IMR-90 (cell line): ENCODE data around the gene RAD51AP2. TPM values are rescaled to one million over a fixed set of nuclear protein-coding genes. Genes with fewer than 3 reads are reported as not detected.

Experiments
- ATAC-seq: fragments of 200-7000 bp; cut with Tn5 transposase; 2 replicates; pipeline ENCODE4 v1.9.1; 2020; ENCODE audit warnings: low read depth, mild to moderate bottlenecking, moderate library complexity
- BruUV-seq: library from RNA; stranded (reverse); fragments of 400-500 nt; replicated peaks from 2 replicates; lab custom pipeline; 2021; lab: Mats Ljungman, UMichigan
- CTCF ChIA-PET: fragments of 300-600 bp; formaldehyde crosslinking; extraction: SDS; loops from one replicate; lab custom pipeline; 2021; ENCODE audit warnings: antibody characterized with exemption; lab: Yijun Ruan, JAX
- POLR2A ChIA-PET: fragments of 300-600 bp; sonication (Branson Sonifier 250); formaldehyde crosslinking; loops from one replicate; lab custom pipeline; 2022; ENCODE audit warnings: antibody characterized with exemption; ENCODE audit not compliant: unreplicated experiment; lab: Charles Lee
- DNase-seq: peaks from one replicate; pipeline ENCODE4 v3.0.0; 2013
- H2AFZ ChIP-seq: replicated peaks from 2 replicates; pipeline ENCODE3; 2013; ENCODE audit warnings: low read length, mild to moderate bottlenecking; ENCODE audit not compliant: poor library complexity
- H2AK5ac ChIP-seq: 2 replicates; pipeline ENCODE4 v1.6.1; 2013; ENCODE audit warnings: low read depth, low read length, inconsistent platforms
- H2AK9ac ChIP-seq: replicated peaks from 2 replicates; pipeline ENCODE3; 2013; ENCODE audit warnings: mild to moderate bottlenecking, low read depth, low read length, moderate library complexity; ENCODE audit not compliant: poor library complexity
- H2BK120ac ChIP-seq: 2 replicates; pipeline ENCODE4 v1.6.1; 2013; ENCODE audit warnings: low read depth, low read length, inconsistent platforms
- H2BK15ac ChIP-seq: 3 replicates; pipeline ENCODE4 v1.6.1; 2013; ENCODE audit warnings: low read depth, low read length, inconsistent platforms
- H2BK20ac ChIP-seq: 2 replicates; pipeline ENCODE4 v1.6.1; 2013; ENCODE audit warnings: low read depth, mild to moderate bottlenecking, inconsistent platforms, low read length, moderate library complexity
- H2BK5ac ChIP-seq: 2 replicates; pipeline ENCODE4 v1.6.1; 2013; ENCODE audit warnings: mild to moderate bottlenecking, low read depth, low read length, inconsistent platforms; ENCODE audit not compliant: poor library complexity, severe bottlenecking
- H3K14ac ChIP-seq: replicated peaks from 2 replicates; pipeline ENCODE4 v1.6.1; 2013; ENCODE audit warnings: low read depth, low read length, inconsistent platforms
- H3K18ac ChIP-seq: 2 replicates; pipeline ENCODE4 v1.6.1; 2013; ENCODE audit warnings: low read depth, low read length, control low read depth
- H3K23ac ChIP-seq: 2 replicates; pipeline ENCODE4 v1.6.1; 2013; ENCODE audit warnings: low read depth, low read length, inconsistent platforms
- H3K27ac ChIP-seq: 2 replicates; pipeline ENCODE4 v1.5.1; 2013; ENCODE audit warnings: mild to moderate bottlenecking, control low read depth, low read length; ENCODE audit not compliant: insufficient read depth
- H3K27me3 ChIP-seq: 2 replicates; pipeline ENCODE4 v1.6.1; 2013; ENCODE audit warnings: low read length; ENCODE audit not compliant: control insufficient read depth, insufficient read depth
- H3K36me3 ChIP-seq: 2 replicates; pipeline ENCODE4 v1.6.1; 2013; ENCODE audit warnings: low read length, mixed read lengths; ENCODE audit not compliant: control insufficient read depth, insufficient read depth
- H3K4ac ChIP-seq: 2 replicates; pipeline ENCODE4 v1.6.1; 2013; ENCODE audit warnings: low read depth, low read length, inconsistent platforms
- H3K4me1 ChIP-seq: 2 replicates; pipeline ENCODE4 v1.6.1; 2013; ENCODE audit warnings: low read length, mixed read lengths; ENCODE audit not compliant: control insufficient read depth, insufficient read depth
- H3K4me2 ChIP-seq: 2 replicates; pipeline ENCODE4 v1.6.1; 2013; ENCODE audit warnings: low read depth, mild to moderate bottlenecking, control low read depth, low read length, moderate library complexity
- H3K4me3 ChIP-seq: 2 replicates; pipeline ENCODE4 v1.5.1; 2013; ENCODE audit warnings: low read depth, mild to moderate bottlenecking, control low read depth, low read length, moderate library complexity; ENCODE audit not compliant: insufficient read depth
- H3K56ac ChIP-seq: 2 replicates; pipeline ENCODE4 v1.6.1; 2013; ENCODE audit warnings: low read length, inconsistent platforms; ENCODE audit not compliant: insufficient read depth; ENCODE audit errors: extremely low read depth
- H3K79me1 ChIP-seq, 2 experiments: 2 replicates each; pipeline ENCODE4 v1.6.1; 2013; ENCODE audit warnings: low read length in 2 of 2, inconsistent platforms in 1 of 2, low read depth in 1 of 2
- H3K9ac ChIP-seq: 2 replicates; pipeline ENCODE4 v1.6.1; 2013; ENCODE audit warnings: low read depth, low read length, control low read depth
- H3K9me1 ChIP-seq: 2 replicates; pipeline ENCODE4 v1.6.1; 2013; ENCODE audit warnings: low read length, inconsistent platforms; ENCODE audit not compliant: insufficient read depth
- H3K9me3 ChIP-seq: 2 replicates; pipeline ENCODE4 v1.6.1; 2013; ENCODE audit warnings: low read length; ENCODE audit not compliant: control insufficient read depth, insufficient read depth
- H4K20me1 ChIP-seq: 2 replicates; pipeline ENCODE4 v1.6.1; 2013; ENCODE audit warnings: low read length, inconsistent platforms; ENCODE audit not compliant: insufficient read depth
- H4K5ac ChIP-seq: 2 replicates; pipeline ENCODE4 v1.6.1; 2013; ENCODE audit warnings: mild to moderate bottlenecking, low read depth, low read length, control low read depth
- H4K8ac ChIP-seq, 2 experiments: 2 replicates each; pipeline ENCODE4 v1.6.1; 2013; ENCODE audit warnings: low read depth in 2 of 2, low read length in 2 of 2, control low read depth in 1 of 2, inconsistent platforms in 1 of 2
- H4K91ac ChIP-seq: 2 replicates; pipeline ENCODE4 v1.6.1; 2013; ENCODE audit warnings: low read depth, low read length, inconsistent platforms; ENCODE audit not compliant: insufficient read depth
- BHLHE40 ChIP-seq: fragments of 150-350 bp; IDR thresholded peaks from 2 replicates; pipeline ENCODE4 v1.6.1; 2016; ENCODE audit warnings: mild to moderate bottlenecking, low read depth, low read length
- CEBPB ChIP-seq: IDR thresholded peaks from 2 replicates; pipeline ENCODE4 v1.6.1; 2012; ENCODE audit warnings: low read depth, low read length, improper control_type of control experiment
- CHD1 ChIP-seq: IDR thresholded peaks from 2 replicates; pipeline ENCODE4 v1.6.1; 2012; ENCODE audit warnings: low read depth, low read length, improper control_type of control experiment
- CTCF ChIP-seq: conservative IDR thresholded peaks from 2 replicates; pipeline ENCODE4 v1.5.1; 2012; ENCODE audit warnings: mild to moderate bottlenecking, low read depth, low read length, improper control_type of control experiment
- FOS ChIP-seq: fragments of 150-350 bp; IDR thresholded peaks from 2 replicates; pipeline ENCODE4 v1.6.1; 2016; ENCODE audit warnings: low read depth, low read length
- MAFK ChIP-seq: IDR thresholded peaks from 2 replicates; pipeline ENCODE4 v1.6.1; 2012; ENCODE audit warnings: low read depth, low read length, improper control_type of control experiment
- MAZ ChIP-seq: IDR thresholded peaks from 2 replicates; pipeline ENCODE4 v1.6.1; 2012; ENCODE audit warnings: low read depth, mild to moderate bottlenecking, low read length, improper control_type of control experiment, moderate library complexity, borderline replicate concordance
- MXI1 ChIP-seq: IDR thresholded peaks from 2 replicates; pipeline ENCODE4 v1.6.1; 2012; ENCODE audit warnings: low read depth, mild to moderate bottlenecking, low read length, moderate library complexity, borderline replicate concordance
- NFE2L2 ChIP-seq: fragments of 150-350 bp; IDR thresholded peaks from 2 replicates; pipeline ENCODE4 v1.6.1; 2016; ENCODE audit warnings: low read depth, mild to moderate bottlenecking, low read length
- POLR2A ChIP-seq: IDR thresholded peaks from 2 replicates; pipeline ENCODE4 v1.6.1; 2012; ENCODE audit warnings: mild to moderate bottlenecking, low read depth, low read length
- RAD21 ChIP-seq: IDR thresholded peaks from 2 replicates; pipeline ENCODE4 v1.6.1; 2012; ENCODE audit warnings: low read length, improper control_type of control experiment
- RCOR1 ChIP-seq: IDR thresholded peaks from 2 replicates; pipeline ENCODE4 v1.6.1; 2012; ENCODE audit warnings: mild to moderate bottlenecking, low read length, improper control_type of control experiment; ENCODE audit not compliant: insufficient replicate concordance
- RFX5 ChIP-seq: IDR thresholded peaks from 2 replicates; pipeline ENCODE4 v1.8.0; 2012; ENCODE audit warnings: low read depth, mild to moderate bottlenecking, low read length, moderate library complexity
- SMC3 ChIP-seq: fragments of 150-350 bp; IDR thresholded peaks from 2 replicates; pipeline ENCODE4 v1.6.1; 2016; ENCODE audit warnings: low read depth, mild to moderate bottlenecking, antibody characterized with exemption, low read length, moderate library complexity
- USF2 ChIP-seq: fragments of 150-350 bp; IDR thresholded peaks from 2 replicates; pipeline ENCODE4 v1.6.1; 2017; ENCODE audit warnings: mild to moderate bottlenecking, antibody characterized with exemption, low read length, low read depth
- WGBS, 2 experiments: methylation state at CpG; one replicate each; pipeline versions ENCODE4 v1.1.5 to v1.1.7; 2013; ENCODE audit warnings: missing lambda C conversion rate in 2 of 2; ENCODE audit not compliant: insufficient read length in 1 of 2; ENCODE audit errors: extremely low coverage in 2 of 2; 5-methylcytosine and 5-hydroxymethylcytosine counted together
- dilution Hi-C: fragments of 300-500 bp; cut with HindIII; formaldehyde crosslinking; loops from one replicate; pipeline ENCODE4 v1.14.3; 2018; ENCODE audit warnings: low sequenced_read_pairs; ENCODE audit not compliant: unreplicated experiment
- in situ Hi-C: fragments of 300-500 bp; cut with MboI; formaldehyde crosslinking; loops from 3 replicates; pipeline ENCODE4 v1.14.3; 2019; ENCODE audit warnings: low sequenced_read_pairs, inconsistent platforms, mixed read lengths
- intact Hi-C: fragments of 100-400 bp; cut with micrococcal nuclease; formaldehyde crosslinking; loops from 2 replicates; pipeline ENCODE4 v1.10.0; 2022
- polyA plus RNA-seq, 3 experiments: library from polyadenylated mRNA; depleted of rRNA; stranded (reverse); fragments of >200 nt; gene quantifications; 2 replicates each; pipeline ENCODE4 v1.2.3, GENCODE V29; 2012; ENCODE audit warnings: low replicate concordance in 1 of 3
- total RNA-seq: library from RNA; depleted of rRNA; stranded (reverse); fragments of >200 nt; gene quantifications from 2 replicates; pipeline ENCODE4 v1.2.3, GENCODE V29; 2012
- TF ChIP-seq, protein P1 (sequence below): fragments of 150-350 bp; IDR thresholded peaks from 2 replicates; pipeline ENCODE4 v1.6.1; 2016; ENCODE audit warnings: low read depth, mild to moderate bottlenecking, low read length, moderate library complexity, borderline replicate concordance

RAD51AP2 gene
- total and polyA plus RNA-seq, 2 of the 4 experiments (the other 2 are of a cell fraction) = not detected

DNA sequence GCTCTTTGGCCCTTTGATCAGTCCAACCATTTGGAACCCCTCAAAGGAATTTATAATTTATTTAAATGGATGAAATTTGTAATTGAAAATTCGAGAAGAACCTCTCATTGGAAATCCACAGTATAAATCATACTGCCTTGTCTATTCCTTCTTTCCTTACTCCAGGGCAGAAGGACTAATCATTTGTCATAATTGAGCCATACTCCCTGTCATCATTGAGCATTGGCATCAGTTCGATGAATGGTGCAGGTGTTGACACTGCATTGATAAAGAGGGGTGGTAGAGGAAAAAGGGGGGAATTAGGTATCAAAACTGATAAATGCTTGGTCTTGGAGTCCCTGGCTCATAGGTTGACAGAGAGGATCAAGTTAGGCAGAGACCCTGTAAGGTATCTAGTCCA is 24.2 kb upstream of the RAD51AP2 start:
- TF ChIP-seq FOS (no peak), SMC3 (no peak), MXI1 (no peak), MAZ (no peak), CEBPB (no peak), RAD21 (no peak), RFX5 (no peak), CHD1 (no peak), CTCF (no peak), USF2 (no peak), POLR2A (no peak), NFE2L2 (no peak), BHLHE40 (no peak), MAFK (no peak), RCOR1 (no peak)
- TF ChIP-seq, protein P1, sequence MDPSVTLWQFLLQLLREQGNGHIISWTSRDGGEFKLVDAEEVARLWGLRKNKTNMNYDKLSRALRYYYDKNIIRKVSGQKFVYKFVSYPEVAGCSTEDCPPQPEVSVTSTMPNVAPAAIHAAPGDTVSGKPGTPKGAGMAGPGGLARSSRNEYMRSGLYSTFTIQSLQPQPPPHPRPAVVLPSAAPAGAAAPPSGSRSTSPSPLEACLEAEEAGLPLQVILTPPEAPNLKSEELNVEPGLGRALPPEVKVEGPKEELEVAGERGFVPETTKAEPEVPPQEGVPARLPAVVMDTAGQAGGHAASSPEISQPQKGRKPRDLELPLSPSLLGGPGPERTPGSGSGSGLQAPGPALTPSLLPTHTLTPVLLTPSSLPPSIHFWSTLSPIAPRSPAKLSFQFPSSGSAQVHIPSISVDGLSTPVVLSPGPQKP = no peak
- Histone ChIP-seq H4K8ac (no peak overlapping the region), H2BK15ac (no peak overlapping the region), H2AK9ac (no peak overlapping the region), H3K27me3 (peaks cover 30% of the 10 kb centered on the region), H4K20me1 (no peaks in the 10 kb centered on the region), H2BK5ac (no peak overlapping the region), H2BK20ac (no peak overlapping the region), H3K9me3 (no peaks in the 10 kb centered on the region; the same call in 1 of the 2 replicates), H2AFZ (no peak overlapping the region), H3K79me1 (no peaks in the 10 kb centered on the region), H3K36me3 (no peaks in the 10 kb centered on the region), H3K18ac (no peak overlapping the region), H3K9me1 (no peaks in the 10 kb centered on the region), H3K4me1 (no peaks in the 10 kb centered on the region; the same call in 1 of the 2 replicates), H3K23ac (no peak overlapping the region), H4K5ac (no peak overlapping the region), H3K27ac (no peak overlapping the region), H4K91ac (no peak overlapping the region), H2BK120ac (no peak overlapping the region), H3K4me2 (no peak overlapping the region), H3K4me3 (no peak overlapping the region), H2AK5ac (no peak overlapping the region), H3K14ac (no peak overlapping the region), H3K9ac (no peak overlapping the region), H3K4ac (no peak overlapping the region), H3K56ac (no peak overlapping the region)
- in situ Hi-C loops (no loop called here), dilution Hi-C loops (no loop called here), intact Hi-C loops (no loop called here)
- no TSS peak for BruUV-seq
- no peak for DNase-seq
- ATAC-seq = no peak
- no CpG with 5 or more reads among the region's 2 CpGs for WGBS, 2 experiments
- CTCF ChIA-PET = no interaction called here
- POLR2A ChIA-PET = no interaction called here
